ENCODE data around the gene CCDC93. TPM values are rescaled to one million over a fixed set of nuclear protein-coding genes. Genes with fewer than 3 reads are reported as not detected.

Gene CCDC93
- total and polyA plus RNA-seq, 9 donors: 10.3 to 33.8 (median 25.4) TPM

DNA sequence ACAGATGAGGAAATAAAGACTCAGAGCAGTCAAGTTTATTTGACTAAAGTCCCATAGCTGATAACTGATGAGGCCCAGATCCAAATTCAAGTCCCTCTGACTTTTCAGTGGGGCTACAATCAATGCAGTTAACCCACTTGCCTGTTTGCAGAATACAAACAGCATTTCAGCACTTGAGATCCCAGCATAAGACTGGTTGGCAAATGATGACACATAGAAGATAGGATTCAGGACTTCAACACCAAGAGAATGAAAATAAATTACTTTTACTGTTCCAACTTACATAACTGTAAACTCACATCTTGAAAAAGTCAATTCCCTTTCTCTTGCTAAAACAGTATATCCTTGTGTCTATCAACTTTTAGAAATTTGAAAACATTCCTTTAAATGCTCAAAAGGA, 61.2 kb downstream of the CCDC93 start:
- H3K9me3 ChIP-seq: no peaks in the 10 kb centered on the region
- H3K27me3 ChIP-seq: no peaks in the 10 kb centered on the region
- DNase-seq: no peak
- no peak for TF ChIP-seq POLR2A (IDR thresholded peaks at IDR 0.05)
- no peak for TF ChIP-seq EP300 (IDR thresholded peaks at IDR 0.05)
- TF ChIP-seq, protein P1, sequence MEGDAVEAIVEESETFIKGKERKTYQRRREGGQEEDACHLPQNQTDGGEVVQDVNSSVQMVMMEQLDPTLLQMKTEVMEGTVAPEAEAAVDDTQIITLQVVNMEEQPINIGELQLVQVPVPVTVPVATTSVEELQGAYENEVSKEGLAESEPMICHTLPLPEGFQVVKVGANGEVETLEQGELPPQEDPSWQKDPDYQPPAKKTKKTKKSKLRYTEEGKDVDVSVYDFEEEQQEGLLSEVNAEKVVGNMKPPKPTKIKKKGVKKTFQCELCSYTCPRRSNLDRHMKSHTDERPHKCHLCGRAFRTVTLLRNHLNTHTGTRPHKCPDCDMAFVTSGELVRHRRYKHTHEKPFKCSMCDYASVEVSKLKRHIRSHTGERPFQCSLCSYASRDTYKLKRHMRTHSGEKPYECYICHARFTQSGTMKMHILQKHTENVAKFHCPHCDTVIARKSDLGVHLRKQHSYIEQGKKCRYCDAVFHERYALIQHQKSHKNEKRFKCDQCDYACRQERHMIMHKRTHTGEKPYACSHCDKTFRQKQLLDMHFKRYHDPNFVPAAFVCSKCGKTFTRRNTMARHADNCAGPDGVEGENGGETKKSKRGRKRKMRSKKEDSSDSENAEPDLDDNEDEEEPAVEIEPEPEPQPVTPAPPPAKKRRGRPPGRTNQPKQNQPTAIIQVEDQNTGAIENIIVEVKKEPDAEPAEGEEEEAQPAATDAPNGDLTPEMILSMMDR (IDR thresholded peaks at IDR 0.05): no peak
- intact Hi-C loops (cut with DNase I): no loop called here
- H3K36me3 ChIP-seq: no peaks in the 10 kb centered on the region
- no peak overlapping the region for H3K27ac ChIP-seq
- H3K4me3 ChIP-seq: no peak overlapping the region
- H3K4me1 ChIP-seq (ENCODE audit: insufficient read depth): no peaks in the 10 kb centered on the region

DNA sequence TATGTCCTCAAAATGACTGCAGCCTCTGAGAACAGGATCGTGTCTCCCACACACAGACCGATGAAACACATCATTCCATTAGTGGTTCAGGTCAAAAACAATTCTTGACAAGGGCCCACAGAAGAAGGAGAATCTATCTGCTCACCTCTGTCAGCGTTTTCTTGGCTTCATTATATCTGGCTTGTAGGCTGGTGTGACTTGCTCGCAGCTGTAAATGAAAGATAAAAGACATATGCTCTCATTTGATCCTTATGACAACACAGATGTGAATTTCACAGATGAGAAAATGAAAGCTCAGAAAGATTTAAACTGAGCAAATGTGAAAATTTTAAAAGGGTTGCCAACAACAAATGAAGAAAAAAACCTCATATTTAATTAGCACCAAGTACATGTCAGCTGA, 61.6 kb downstream of the CCDC93 start:
- H3K9me3 ChIP-seq: no peaks in the 10 kb centered on the region
- no peak for TF ChIP-seq POLR2A (IDR thresholded peaks at IDR 0.05)
- TF ChIP-seq, protein P1 (IDR thresholded peaks at IDR 0.05): no peak
- TF ChIP-seq EP300 (IDR thresholded peaks at IDR 0.05): no peak
- no peaks in the 10 kb centered on the region for H3K4me1 ChIP-seq (ENCODE audit: insufficient read depth)
- no peak overlapping the region for H3K4me3 ChIP-seq
- no peak for DNase-seq
- H3K27ac ChIP-seq: no peak overlapping the region
- 67 to 82% (median 78%) methylated on average over 4 of the region's 4 CpGs for WGBS, 3 donors
- intact Hi-C loops (cut with DNase I): no loop called here
- H3K27me3 ChIP-seq: no peaks in the 10 kb centered on the region
- H3K36me3 ChIP-seq: no peaks in the 10 kb centered on the region

DNA sequence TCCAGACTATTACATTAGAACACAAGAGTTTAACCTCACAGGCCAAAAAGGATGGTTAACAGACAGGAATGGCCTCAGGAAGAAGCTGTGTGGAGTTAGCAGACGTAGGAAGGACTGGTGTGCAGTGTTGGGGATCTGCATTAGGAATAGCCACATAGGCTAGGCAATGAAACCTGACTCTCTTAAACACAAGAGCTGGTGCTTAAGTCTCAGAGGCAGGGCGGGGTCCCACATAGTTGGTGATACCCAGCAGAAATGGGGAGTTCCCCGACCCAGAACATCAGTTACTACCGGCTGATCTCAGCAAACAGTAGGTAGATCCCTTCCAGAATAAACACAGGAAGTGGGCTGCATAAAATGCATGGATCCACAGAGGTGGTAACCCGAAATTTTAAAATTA, 64.1 kb downstream of the CCDC93 start:
- no peak for TF ChIP-seq POLR2A (IDR thresholded peaks at IDR 0.05)
- TF ChIP-seq, protein P1 (IDR thresholded peaks at IDR 0.05): no peak
- no peak for TF ChIP-seq EP300 (IDR thresholded peaks at IDR 0.05)
- 79 to 91% (median 84%) methylated on average over 5 of the region's 5 CpGs for WGBS, 3 donors
- no peaks in the 10 kb centered on the region for H3K36me3 ChIP-seq

DNA sequence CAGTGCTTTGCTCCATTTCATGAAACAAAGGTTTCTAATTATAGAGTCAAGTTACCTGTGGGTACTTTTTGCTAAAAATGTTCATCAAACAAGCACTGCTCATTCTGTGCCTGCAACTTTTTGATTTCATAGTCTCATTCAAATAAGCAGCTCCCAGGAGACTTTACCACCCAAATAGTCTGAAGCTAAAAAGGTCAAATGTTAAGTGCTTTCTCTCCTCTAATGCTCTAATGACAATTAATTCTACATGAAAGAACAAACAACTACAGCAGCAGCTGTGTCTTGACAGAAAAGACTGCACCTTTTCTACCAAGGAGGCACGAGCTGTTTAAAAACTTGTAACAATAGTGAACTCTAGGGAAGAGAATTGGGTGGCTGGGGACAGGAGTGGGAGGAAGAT, 65.3 kb downstream of the CCDC93 start:
- H3K36me3 ChIP-seq: no peaks in the 10 kb centered on the region
- TF ChIP-seq, protein P1 (IDR thresholded peaks at IDR 0.05): no peak
- TF ChIP-seq POLR2A (IDR thresholded peaks at IDR 0.05) (no peak), EP300 (IDR thresholded peaks at IDR 0.05) (no peak)
- no peaks in the 10 kb centered on the region for H3K27me3 ChIP-seq
- no peak overlapping the region for H3K4me3 ChIP-seq
- no peaks in the 10 kb centered on the region for H3K9me3 ChIP-seq
- H3K4me1 ChIP-seq (ENCODE audit: insufficient read depth): no peaks in the 10 kb centered on the region
- WGBS, 3 donors: 69 to 75% (median 70%) methylated on average over 1 of the region's 1 CpG
- intact Hi-C loops (cut with DNase I): no loop called here
- DNase-seq: no peak
- H3K27ac ChIP-seq: no peak overlapping the region

More for the DNA sequence above, 64.1 kb downstream of the CCDC93 start:
- no peaks in the 10 kb centered on the region for H3K27me3 ChIP-seq
- no peaks in the 10 kb centered on the region for H3K4me1 ChIP-seq (ENCODE audit: insufficient read depth)
- H3K27ac ChIP-seq: no peak overlapping the region
- intact Hi-C loops (cut with DNase I): no loop called here
- no peak overlapping the region for H3K4me3 ChIP-seq
- DNase-seq: no peak
- H3K9me3 ChIP-seq: no peaks in the 10 kb centered on the region

DNA sequence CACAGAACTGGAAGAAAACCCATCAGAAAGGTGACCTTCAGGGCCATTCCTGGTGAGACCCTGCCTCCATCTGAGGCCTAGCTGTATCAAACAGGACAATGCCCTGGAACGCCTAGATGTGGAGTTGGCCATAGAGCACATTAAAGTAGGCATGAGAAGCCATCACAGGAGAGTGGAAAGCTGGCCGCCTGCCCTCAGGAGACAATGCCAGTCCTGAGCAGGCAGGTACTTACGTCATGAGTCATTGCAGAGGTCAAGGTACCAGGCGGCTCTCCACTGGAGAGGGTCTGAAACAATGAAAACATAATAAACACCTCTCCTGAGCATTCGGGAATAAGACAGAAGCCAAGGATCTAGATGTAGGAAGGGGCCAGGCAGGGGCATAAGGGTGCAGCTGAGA, 68.6 kb downstream of the CCDC93 start:
- H3K9me3 ChIP-seq: no peaks in the 10 kb centered on the region
- TF ChIP-seq, protein P1 (IDR thresholded peaks at IDR 0.05): no peak
- no peak for TF ChIP-seq EP300 (IDR thresholded peaks at IDR 0.05)
- no peak for TF ChIP-seq POLR2A (IDR thresholded peaks at IDR 0.05)
- no peaks in the 10 kb centered on the region for H3K36me3 ChIP-seq
- no peaks in the 10 kb centered on the region for H3K4me1 ChIP-seq (ENCODE audit: insufficient read depth)
- H3K27ac ChIP-seq: no peak overlapping the region
- DNase-seq: no peak
- WGBS, 3 donors: 87 to 96% (median 91%) methylated on average over 5 of the region's 5 CpGs
- H3K4me3 ChIP-seq: no peak overlapping the region
- H3K27me3 ChIP-seq: no peaks in the 10 kb centered on the region
- intact Hi-C loops (cut with DNase I): no loop called here

Data from ovary (tissue), 9 donors.